Mesothelial cell of epicardium (in vitro differentiated cells): Measurements from ENCODE around the gene RNF213. TPM values are rescaled to one million over a fixed set of nuclear protein-coding genes. Genes with fewer than 3 reads are reported as not detected.

Source experiments
- DNase-seq, 2 experiments: peaks; one replicate each; pipeline ENCODE4 v3.0.0; 2021; ENCODE audit warnings: low spot score in 2 of 2; ENCODE audit not compliant: unreplicated experiment in 2 of 2
- H3K27ac Mint-ChIP-seq: 2 replicates; pipeline ENCODE4 v1.8.0; 2021; ENCODE audit warnings: mixed read lengths
- H3K27me3 Mint-ChIP-seq: 2 replicates; pipeline ENCODE4 v1.8.0; 2021; ENCODE audit warnings: low read depth, mixed read lengths
- H3K36me3 Mint-ChIP-seq: 2 replicates; pipeline ENCODE4 v1.8.0; 2021; ENCODE audit warnings: mixed read lengths
- H3K4me1 Mint-ChIP-seq: 2 replicates; pipeline ENCODE4 v1.8.0; 2021; ENCODE audit warnings: mixed read lengths
- H3K4me3 Mint-ChIP-seq: 2 replicates; pipeline ENCODE4 v1.8.0; 2021; ENCODE audit warnings: mild to moderate bottlenecking, moderate library complexity, mixed read lengths
- H3K9me3 Mint-ChIP-seq: 2 replicates; pipeline ENCODE4 v1.8.0; 2021; ENCODE audit warnings: mixed read lengths
- CTCF ChIP-seq: fragments of 200-600 bp; sonication (generic); IDR thresholded peaks from one replicate; pipeline ENCODE4 v1.5.0; 2021; ENCODE audit warnings: antibody characterized with exemption; ENCODE audit not compliant: unreplicated experiment
- total RNA-seq: library from RNA; stranded (reverse); gene quantifications from 3 replicates; pipeline ENCODE4 v1.2.1, GENCODE V29; 2021

The RNF213 gene
- total RNA-seq, 1 donor from 2014 or later: 76.7 TPM

DNA sequence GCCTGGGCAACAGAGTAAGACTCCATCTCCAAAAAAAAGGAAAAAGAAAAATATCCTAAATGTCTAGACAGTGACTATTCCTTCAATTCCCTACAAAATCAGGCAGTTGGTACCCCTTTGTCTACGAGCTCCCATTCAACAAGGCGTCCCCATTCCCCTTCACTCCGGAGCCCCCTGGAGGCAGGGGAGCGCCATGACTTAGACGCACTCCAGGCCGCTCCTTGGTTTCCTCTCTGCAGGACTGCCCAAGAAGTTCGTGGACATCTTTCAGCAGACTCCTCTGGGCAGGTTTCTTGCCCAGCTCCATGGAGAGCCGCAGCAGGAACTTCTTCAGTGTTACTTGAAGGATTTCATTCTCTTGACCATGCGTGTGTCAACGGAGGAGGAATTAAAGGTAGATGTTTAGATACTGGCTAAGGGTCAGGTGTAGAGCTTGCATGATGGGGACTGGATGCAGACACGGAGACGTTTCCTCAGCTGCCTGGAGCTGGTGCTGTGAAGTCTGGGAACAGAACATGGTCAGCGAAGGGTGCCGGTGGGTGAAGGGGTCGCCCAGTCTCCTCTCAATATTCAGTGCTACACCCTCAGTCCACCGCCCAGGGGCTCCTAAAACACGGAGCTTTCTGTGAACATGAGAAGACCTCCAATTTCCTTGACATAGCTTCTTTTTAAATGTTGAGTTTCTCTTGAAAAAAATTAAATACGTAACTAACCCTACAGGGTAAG lies 101.0 kb downstream of the RNF213 start:
- Mint-ChIP-seq H3K36me3 (peaks cover 43% of the 10 kb centered on the region), H3K27me3 (no peaks in the 10 kb centered on the region), H3K4me1 (no peaks in the 10 kb centered on the region), H3K4me3 (no peak overlapping the region), H3K27ac (no peak overlapping the region), H3K9me3 (no peaks in the 10 kb centered on the region)
- DNase-seq: no peak
- peak; percentile 13 for TF ChIP-seq CTCF

GRCh38 chr17:80362428-80363119 lies 101.9 kb downstream of the RNF213 start:
- TF ChIP-seq CTCF: no peak

GRCh38 chr17:80363120-80363515 lies 102.5 kb downstream of the RNF213 start:
- no peak overlapping the region for H3K4me3 Mint-ChIP-seq
- no peaks in the 10 kb centered on the region for H3K27me3 Mint-ChIP-seq
- no peak for DNase-seq
- H3K4me1 Mint-ChIP-seq: no peaks in the 10 kb centered on the region
- no peak overlapping the region for H3K27ac Mint-ChIP-seq
- H3K36me3 Mint-ChIP-seq: peaks cover 41% of the 10 kb centered on the region
- TF ChIP-seq CTCF: no peak
- H3K9me3 Mint-ChIP-seq: no peaks in the 10 kb centered on the region

More at GRCh38 chr17:80362428-80363119, 101.9 kb downstream of the RNF213 start:
- Mint-ChIP-seq H3K27ac (no peak overlapping the region), H3K4me3 (no peak overlapping the region), H3K27me3 (no peaks in the 10 kb centered on the region), H3K36me3 (peaks cover 41% of the 10 kb centered on the region), H3K9me3 (no peaks in the 10 kb centered on the region), H3K4me1 (no peaks in the 10 kb centered on the region)
- no peak for DNase-seq

DNA sequence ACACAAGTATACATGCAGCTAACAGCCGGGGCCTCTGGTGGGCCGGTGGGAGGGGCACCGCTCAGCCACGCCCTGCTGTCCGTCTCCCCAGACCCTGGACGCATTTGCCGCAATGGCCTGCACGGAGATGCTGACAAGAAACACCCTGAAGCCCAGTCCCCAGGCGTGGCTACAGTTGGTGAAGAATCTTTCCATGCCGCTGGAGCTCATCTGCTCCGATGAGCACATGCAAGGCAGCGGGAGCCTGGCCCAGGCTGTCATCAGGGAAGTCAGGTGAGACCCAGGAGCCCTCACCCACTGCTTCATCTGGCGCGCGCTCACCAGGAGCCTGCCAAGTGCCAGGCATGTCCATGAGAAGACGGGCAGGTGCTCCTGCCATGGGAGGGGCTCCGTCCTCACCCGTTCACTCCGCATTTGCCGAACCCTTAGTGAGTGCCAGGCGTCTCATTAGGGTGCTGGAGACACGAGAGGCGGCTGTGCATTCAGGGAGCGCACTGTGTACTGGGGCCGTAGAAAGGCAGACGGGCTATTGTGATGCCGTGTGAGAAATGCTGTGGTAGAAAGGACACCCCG lies 103.0 kb downstream of the RNF213 start:
- no peak overlapping the region for H3K4me3 Mint-ChIP-seq
- H3K36me3 Mint-ChIP-seq: peaks cover 39% of the 10 kb centered on the region
- no peak for TF ChIP-seq CTCF
- no peaks in the 10 kb centered on the region for H3K9me3 Mint-ChIP-seq
- H3K27ac Mint-ChIP-seq: no peak overlapping the region
- no peak for DNase-seq
- no peaks in the 10 kb centered on the region for H3K27me3 Mint-ChIP-seq
- no peaks in the 10 kb centered on the region for H3K4me1 Mint-ChIP-seq

- H3K27ac Mint-ChIP-seq: no peak overlapping the region
- no peaks in the 10 kb centered on the region for H3K9me3 Mint-ChIP-seq
- TF ChIP-seq CTCF: no peak
- H3K27me3 Mint-ChIP-seq: no peaks in the 10 kb centered on the region
- H3K4me1 Mint-ChIP-seq: no peaks in the 10 kb centered on the region
- DNase-seq: peak in 1 of 2 experiments; percentile 46
- H3K36me3 Mint-ChIP-seq: peaks cover 39% of the 10 kb centered on the region
- no peak overlapping the region for H3K4me3 Mint-ChIP-seq
Measured at GRCh38 chr17:80364091-80364691, 103.5 kb downstream of the RNF213 start.
